ENCODE measurements around the gene NKX3-2.
"Not testable (repeated sequence)": the region's sequence is repeated elsewhere in the genome, so short reads cannot be mapped to it uniquely, and the experiment has no call there.

NKX3-2 gene

GRCh38 chr4:13567125-13567524, 22.8 kb upstream of the NKX3-2 start:
- Histone ChIP-seq H3K27ac (ENCODE audit: low read depth, low read length) (no peak overlapping the region), H2BK5ac (ENCODE audit: low read depth, low read length, poor library complexity) (no peak overlapping the region), H3K4ac (ENCODE audit: low read depth, low read length) (no peak overlapping the region), H3K18ac (ENCODE audit: low read length) (no peak overlapping the region), H2AK5ac (ENCODE audit: low read length) (no peak overlapping the region), H4K8ac (ENCODE audit: low read depth, low read length) (no peak overlapping the region), H3K9me3 (ENCODE audit: insufficient read depth, low read depth, low read length) (no peaks in the 10 kb centered on the region), H4K12ac (ENCODE audit: low read depth, low read length) (no peak overlapping the region), H3K4me1 (ENCODE audit: control insufficient read depth in 1 of 2, insufficient read depth in 2 of 2, low read length in 2 of 2) (peaks cover 0 to 2% of the 10 kb centered on the region in 2 experiments), H3K27me3 (ENCODE audit: insufficient read depth, low read length) (no peaks in the 10 kb centered on the region), H2BK120ac (ENCODE audit: insufficient read depth, low read length, poor library complexity) (no peak overlapping the region), H3K4me2 (ENCODE audit: low read length) (no peak overlapping the region), H3K23ac (ENCODE audit: low read length) (no peak overlapping the region), H2BK12ac (ENCODE audit: low read length) (no peak overlapping the region), H2AFZ (ENCODE audit: insufficient read depth, low read length, poor library complexity) (no peak overlapping the region), H3K36me3 (ENCODE audit: control insufficient read depth in 1 of 2, insufficient read depth in 2 of 2, low read length in 2 of 2) (peaks cover 11 to 20% of the 10 kb centered on the region in 2 experiments), H3K14ac (ENCODE audit: low read length) (no peak overlapping the region), H3K79me2 (ENCODE audit: control insufficient read depth, insufficient read depth, low read length, poor library complexity) (no peaks in the 10 kb centered on the region), H3K79me1 (ENCODE audit: low read length) (no peaks in the 10 kb centered on the region), H4K91ac (ENCODE audit: low read depth, low read length) (no peak overlapping the region), H3K9ac (ENCODE audit: low read length) (no peak overlapping the region), H3K4me3 (ENCODE audit: low read depth, low read length) (no peak overlapping the region)
- no peak for DNase-seq
- WGBS (ENCODE audit: extremely low coverage, insufficient coverage, insufficient read length): no CpG with 5 or more reads among the region's 5 CpGs

DNA sequence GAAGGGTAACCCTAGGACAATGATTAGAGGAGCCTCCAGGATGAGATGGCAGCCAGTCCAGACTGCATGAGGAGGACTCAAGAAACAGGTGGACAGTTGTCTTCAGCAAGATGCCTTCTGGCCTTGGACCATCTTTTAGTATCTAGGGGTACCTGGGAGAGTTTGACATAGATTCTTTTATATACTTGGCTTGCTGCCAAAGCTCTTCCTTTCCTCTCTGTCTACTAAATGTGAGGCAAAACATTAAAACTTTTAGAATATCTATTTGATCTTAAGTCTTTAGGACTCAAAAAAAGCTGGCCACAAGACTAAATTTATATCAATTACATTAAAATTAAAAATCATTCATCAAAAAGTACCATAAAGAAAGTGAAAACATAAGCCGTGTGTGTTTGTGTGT, 18.6 kb upstream of the NKX3-2 start:
- WGBS (ENCODE audit: extremely low coverage, insufficient coverage, insufficient read length): no CpG with 5 or more reads among the region's 1 CpG
- H2BK5ac ChIP-seq (ENCODE audit: low read depth, low read length, poor library complexity): no peak overlapping the region
- no peak overlapping the region for H4K12ac ChIP-seq (ENCODE audit: low read depth, low read length)
- H3K4me1 ChIP-seq (ENCODE audit: control insufficient read depth in 1 of 2, insufficient read depth in 2 of 2, low read length in 2 of 2): peaks cover 0 to 6% of the 10 kb centered on the region in 2 experiments
- no peaks in the 10 kb centered on the region for H3K9me3 ChIP-seq (ENCODE audit: insufficient read depth, low read depth, low read length)
- no peak overlapping the region for H2AK5ac ChIP-seq (ENCODE audit: low read length)
- no peaks in the 10 kb centered on the region for H3K79me1 ChIP-seq (ENCODE audit: low read length)
- no peaks in the 10 kb centered on the region for H3K27me3 ChIP-seq (ENCODE audit: insufficient read depth, low read length)
- no peak overlapping the region for H3K4me2 ChIP-seq (ENCODE audit: low read length)
- H2BK120ac ChIP-seq (ENCODE audit: insufficient read depth, low read length, poor library complexity): no peak overlapping the region
- no peak overlapping the region for H3K23ac ChIP-seq (ENCODE audit: low read length)
- no peak overlapping the region for H3K14ac ChIP-seq (ENCODE audit: low read length)
- DNase-seq: no peak
- no peaks in the 10 kb centered on the region for H3K79me2 ChIP-seq (ENCODE audit: control insufficient read depth, insufficient read depth, low read length, poor library complexity)
- H4K91ac ChIP-seq (ENCODE audit: low read depth, low read length): no peak overlapping the region
- no peak overlapping the region for H3K27ac ChIP-seq (ENCODE audit: low read depth, low read length)
- H2BK12ac ChIP-seq (ENCODE audit: low read length): no peak overlapping the region
- H4K8ac ChIP-seq (ENCODE audit: low read depth, low read length): no peak overlapping the region
- H3K4me3 ChIP-seq (ENCODE audit: low read depth, low read length): no peak overlapping the region
- no peak overlapping the region for H3K9ac ChIP-seq (ENCODE audit: low read length)
- no peak overlapping the region for H3K18ac ChIP-seq (ENCODE audit: low read length)
- H3K36me3 ChIP-seq (ENCODE audit: control insufficient read depth in 1 of 2, insufficient read depth in 2 of 2, low read length in 2 of 2): peaks cover 2 to 5% of the 10 kb centered on the region in 2 experiments
- no peak overlapping the region for H3K4ac ChIP-seq (ENCODE audit: low read depth, low read length)
- no peak overlapping the region for H2AFZ ChIP-seq (ENCODE audit: insufficient read depth, low read length, poor library complexity)

DNA sequence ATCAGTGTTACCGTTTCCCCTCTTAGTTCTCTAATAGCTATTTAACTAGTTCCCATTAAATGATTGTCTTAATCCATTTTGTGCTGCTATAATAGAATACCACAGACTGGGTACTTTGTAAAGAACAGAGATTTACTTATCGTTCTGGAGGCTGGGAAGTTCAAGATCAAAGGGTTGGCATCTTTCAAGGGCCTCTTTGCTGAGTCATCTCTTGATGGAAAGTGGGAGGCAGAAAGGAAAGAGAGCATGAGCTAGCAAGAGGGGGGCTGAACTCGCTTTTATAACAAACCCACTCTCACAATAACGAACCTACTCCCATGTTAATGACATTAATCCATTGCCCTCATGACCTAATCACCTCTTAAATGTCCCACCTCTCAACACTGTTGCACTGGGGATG, 17.4 kb upstream of the NKX3-2 start:
- no peak overlapping the region for H3K27ac ChIP-seq (ENCODE audit: low read depth, low read length)
- no peak overlapping the region for H2BK12ac ChIP-seq (ENCODE audit: low read length)
- no peak overlapping the region for H3K23ac ChIP-seq (ENCODE audit: low read length)
- no peak overlapping the region for H3K14ac ChIP-seq (ENCODE audit: low read length)
- no peak overlapping the region for H3K4me2 ChIP-seq (ENCODE audit: low read length)
- 100% methylated on average over 1 of the region's 4 CpGs for WGBS (ENCODE audit: extremely low coverage, insufficient coverage, insufficient read length)
- no peaks in the 10 kb centered on the region for H3K27me3 ChIP-seq (ENCODE audit: insufficient read depth, low read length)
- no peaks in the 10 kb centered on the region for H3K9me3 ChIP-seq (ENCODE audit: insufficient read depth, low read depth, low read length)
- no peaks in the 10 kb centered on the region for H3K79me2 ChIP-seq (ENCODE audit: control insufficient read depth, insufficient read depth, low read length, poor library complexity)
- no peak overlapping the region for H4K8ac ChIP-seq (ENCODE audit: low read depth, low read length)
- no peak overlapping the region for H2AFZ ChIP-seq (ENCODE audit: insufficient read depth, low read length, poor library complexity)
- DNase-seq: no peak
- no peak overlapping the region for H4K12ac ChIP-seq (ENCODE audit: low read depth, low read length)
- H3K9ac ChIP-seq (ENCODE audit: low read length): no peak overlapping the region
- H2BK5ac ChIP-seq (ENCODE audit: low read depth, low read length, poor library complexity): no peak overlapping the region
- H3K4me3 ChIP-seq (ENCODE audit: low read depth, low read length): no peak overlapping the region
- no peak overlapping the region for H2AK5ac ChIP-seq (ENCODE audit: low read length)
- no peak overlapping the region for H3K4ac ChIP-seq (ENCODE audit: low read depth, low read length)
- H4K91ac ChIP-seq (ENCODE audit: low read depth, low read length): no peak overlapping the region
- H3K18ac ChIP-seq (ENCODE audit: low read length): no peak overlapping the region
- peaks cover 0 to 3% of the 10 kb centered on the region in 2 experiments for H3K4me1 ChIP-seq (ENCODE audit: control insufficient read depth in 1 of 2, insufficient read depth in 2 of 2, low read length in 2 of 2)
- no peaks in the 10 kb centered on the region for H3K36me3 ChIP-seq (ENCODE audit: control insufficient read depth in 1 of 2, insufficient read depth in 2 of 2, low read length in 2 of 2)
- H3K79me1 ChIP-seq (ENCODE audit: low read length): no peaks in the 10 kb centered on the region
- no peak overlapping the region for H2BK120ac ChIP-seq (ENCODE audit: insufficient read depth, low read length, poor library complexity)

GRCh38 chr4:13560111-13560510, 15.8 kb upstream of the NKX3-2 start:
- not testable (repeated sequence) for H4K12ac ChIP-seq (ENCODE audit: low read depth, low read length); H4K8ac ChIP-seq (ENCODE audit: low read depth, low read length); H3K4me2 ChIP-seq (ENCODE audit: low read length); H3K9ac ChIP-seq (ENCODE audit: low read length); H3K4me3 ChIP-seq (ENCODE audit: low read depth, low read length); H3K27me3 ChIP-seq (ENCODE audit: insufficient read depth, low read length); H3K79me2 ChIP-seq (ENCODE audit: control insufficient read depth, insufficient read depth, low read length, poor library complexity); H3K27ac ChIP-seq (ENCODE audit: low read depth, low read length); H3K4me1 ChIP-seq (ENCODE audit: control insufficient read depth in 1 of 2, insufficient read depth in 2 of 2, low read length in 2 of 2); H3K79me1 ChIP-seq (ENCODE audit: low read length); DNase-seq; H2AFZ ChIP-seq (ENCODE audit: insufficient read depth, low read length, poor library complexity); H2BK12ac ChIP-seq (ENCODE audit: low read length); H3K36me3 ChIP-seq (ENCODE audit: control insufficient read depth in 1 of 2, insufficient read depth in 2 of 2, low read length in 2 of 2); H3K4ac ChIP-seq (ENCODE audit: low read depth, low read length); H3K23ac ChIP-seq (ENCODE audit: low read length); H2BK5ac ChIP-seq (ENCODE audit: low read depth, low read length, poor library complexity); H2BK120ac ChIP-seq (ENCODE audit: insufficient read depth, low read length, poor library complexity); H2AK5ac ChIP-seq (ENCODE audit: low read length); H3K14ac ChIP-seq (ENCODE audit: low read length); H4K91ac ChIP-seq (ENCODE audit: low read depth, low read length); H3K9me3 ChIP-seq (ENCODE audit: insufficient read depth, low read depth, low read length); H3K18ac ChIP-seq (ENCODE audit: low read length)
- WGBS (ENCODE audit: extremely low coverage, insufficient coverage, insufficient read length): no CpG with 5 or more reads among the region's 5 CpGs

All from trophoblast cell (in vitro differentiated cells and primary cell).